SK-N-SH treated with all-trans-retinoic acid at 6 μM for 48 hours (cell line): ENCODE results near the gene CDH22.

Experiments
- ATAC-seq: fragments of 200-7000 bp; cut with Tn5 transposase; 3 replicates; pipeline ENCODE4 v1.9.1; 2020; ENCODE audit warnings: mild to moderate bottlenecking, moderate library complexity
- ARNTL ChIP-seq: fragments of 450-650 bp; formaldehyde crosslinking; IDR thresholded peaks from 2 replicates; pipeline ENCODE4 v1.5.0; 2020; ENCODE audit warnings: low read depth, mild to moderate bottlenecking, moderate library complexity, borderline replicate concordance
- BACH2 ChIP-seq: fragments of 250-450 bp; sonication (Bioruptor Pico); IDR thresholded peaks from 2 replicates; pipeline ENCODE4 v1.9.0; 2021; ENCODE audit warnings: mild to moderate bottlenecking, borderline replicate concordance
- CREB5 ChIP-seq: fragments of 250-450 bp; sonication (Bioruptor Pico); IDR thresholded peaks from 2 replicates; pipeline ENCODE4 v1.5.1; 2020; ENCODE audit warnings: low read depth, mild to moderate bottlenecking, moderate library complexity
- CSDC2 ChIP-seq: fragments of 250-450 bp; sonication (Bioruptor Pico); IDR thresholded peaks from 2 replicates; pipeline ENCODE4 v1.5.0; 2020; ENCODE audit warnings: mild to moderate bottlenecking, moderate library complexity
- CSRNP3 ChIP-seq: fragments of 250-450 bp; sonication (Bioruptor Pico); IDR thresholded peaks from 2 replicates; pipeline ENCODE4 v1.5.1; 2021; ENCODE audit warnings: mild to moderate bottlenecking, moderate library complexity
- GLIS3 ChIP-seq: fragments of 250-450 bp; sonication (Bioruptor Pico); IDR thresholded peaks from 2 replicates; pipeline ENCODE4 v1.5.0; 2020; ENCODE audit warnings: mild to moderate bottlenecking, moderate library complexity
- ISL1 ChIP-seq: fragments of 250-450 bp; sonication (Bioruptor Pico); IDR thresholded peaks from 2 replicates; pipeline ENCODE4 v2.1.2; 2022; ENCODE audit warnings: mild to moderate bottlenecking, moderate library complexity
- POU6F1 ChIP-seq: fragments of 250-450 bp; sonication (Bioruptor Pico); IDR thresholded peaks from 2 replicates; pipeline ENCODE4 v1.8.0; 2021; ENCODE audit warnings: low read depth, mild to moderate bottlenecking, moderate library complexity, borderline replicate concordance
- PPARA ChIP-seq: fragments of 250-450 bp; sonication (Bioruptor Pico); IDR thresholded peaks from 2 replicates; pipeline ENCODE4 v1.5.0; 2020; ENCODE audit warnings: mild to moderate bottlenecking, borderline replicate concordance
- RARB ChIP-seq: fragments of 250-450 bp; sonication (Bioruptor Pico); IDR thresholded peaks from 2 replicates; pipeline ENCODE4 v1.8.0; 2021; ENCODE audit warnings: mild to moderate bottlenecking, moderate library complexity
- SNAI2 ChIP-seq: fragments of 250-450 bp; sonication (Bioruptor Pico); IDR thresholded peaks from 2 replicates; pipeline ENCODE4 v1.5.0; 2020; ENCODE audit warnings: mild to moderate bottlenecking, moderate library complexity
- TCF4 ChIP-seq: fragments of 250-450 bp; sonication (Bioruptor Pico); IDR thresholded peaks from 2 replicates; pipeline ENCODE4 v1.8.0; 2021; ENCODE audit warnings: mild to moderate bottlenecking, moderate library complexity, borderline replicate concordance
- TOX ChIP-seq: fragments of 250-450 bp; sonication (Bioruptor Pico); IDR thresholded peaks from 2 replicates; pipeline ENCODE4 v1.8.0; 2021; ENCODE audit warnings: mild to moderate bottlenecking, moderate library complexity, borderline replicate concordance
- ZNF70 ChIP-seq: fragments of 450-650 bp; formaldehyde crosslinking; IDR thresholded peaks from 2 replicates; pipeline ENCODE4 v1.5.0; 2020; ENCODE audit warnings: mild to moderate bottlenecking, moderate library complexity
- ZNF8 ChIP-seq: fragments of 450-650 bp; formaldehyde crosslinking; IDR thresholded peaks from 2 replicates; pipeline ENCODE4 v1.5.0; 2020; ENCODE audit warnings: mild to moderate bottlenecking, moderate library complexity
- TF ChIP-seq, protein P1 (sequence below): fragments of 250-450 bp; sonication (Bioruptor Pico); IDR thresholded peaks from 2 replicates; pipeline ENCODE4 v1.5.0; 2020; ENCODE audit warnings: mild to moderate bottlenecking, moderate library complexity
- TF ChIP-seq, protein P2 (sequence below): fragments of 250-450 bp; sonication (Bioruptor Pico); IDR thresholded peaks from 2 replicates; pipeline ENCODE4 v1.8.0; 2020; ENCODE audit warnings: mild to moderate bottlenecking, moderate library complexity, borderline replicate concordance

CDH22 gene

DNA sequence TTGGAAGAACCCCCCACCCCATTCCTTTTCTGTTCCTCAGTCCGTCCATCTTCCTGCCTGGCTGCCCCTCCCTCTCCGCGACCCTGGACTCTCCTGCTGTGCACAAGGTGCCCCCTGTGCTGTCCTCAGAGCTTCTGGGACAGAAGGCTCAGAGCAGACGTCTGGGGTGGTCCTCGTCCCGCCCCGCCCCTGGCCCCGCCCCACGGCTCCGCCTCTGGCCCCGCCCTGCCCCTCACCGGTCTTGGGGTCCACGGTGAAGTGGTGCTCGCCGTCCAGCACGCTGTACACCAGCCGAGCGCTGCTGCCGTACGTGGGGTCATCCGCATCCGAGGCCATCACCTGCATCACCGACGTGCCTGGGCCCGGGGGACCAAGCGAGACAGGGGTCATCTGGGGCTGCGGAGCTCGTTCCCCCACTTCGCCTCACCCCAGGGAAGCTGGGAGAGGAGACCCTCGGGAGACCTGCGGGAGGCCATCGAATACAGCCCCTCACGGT is 81.0 kb downstream of the CDH22 start:
- TF ChIP-seq GLIS3 (CRISPR knock-in tag): no peak
- no peak for TF ChIP-seq TOX (CRISPR knock-in tag)
- TF ChIP-seq ZNF70 (CRISPR knock-in tag): no peak
- no peak for TF ChIP-seq CSDC2 (CRISPR knock-in tag)
- TF ChIP-seq SNAI2 (CRISPR knock-in tag): no peak
- no peak for TF ChIP-seq ZNF8
- no peak for TF ChIP-seq ARNTL (CRISPR knock-in tag)
- no peak for TF ChIP-seq ISL1
- no peak for TF ChIP-seq POU6F1 (CRISPR knock-in tag)
- TF ChIP-seq CSRNP3 (CRISPR knock-in tag): no peak
- no peak for TF ChIP-seq RARB (CRISPR knock-in tag)
- TF ChIP-seq, protein P1, sequence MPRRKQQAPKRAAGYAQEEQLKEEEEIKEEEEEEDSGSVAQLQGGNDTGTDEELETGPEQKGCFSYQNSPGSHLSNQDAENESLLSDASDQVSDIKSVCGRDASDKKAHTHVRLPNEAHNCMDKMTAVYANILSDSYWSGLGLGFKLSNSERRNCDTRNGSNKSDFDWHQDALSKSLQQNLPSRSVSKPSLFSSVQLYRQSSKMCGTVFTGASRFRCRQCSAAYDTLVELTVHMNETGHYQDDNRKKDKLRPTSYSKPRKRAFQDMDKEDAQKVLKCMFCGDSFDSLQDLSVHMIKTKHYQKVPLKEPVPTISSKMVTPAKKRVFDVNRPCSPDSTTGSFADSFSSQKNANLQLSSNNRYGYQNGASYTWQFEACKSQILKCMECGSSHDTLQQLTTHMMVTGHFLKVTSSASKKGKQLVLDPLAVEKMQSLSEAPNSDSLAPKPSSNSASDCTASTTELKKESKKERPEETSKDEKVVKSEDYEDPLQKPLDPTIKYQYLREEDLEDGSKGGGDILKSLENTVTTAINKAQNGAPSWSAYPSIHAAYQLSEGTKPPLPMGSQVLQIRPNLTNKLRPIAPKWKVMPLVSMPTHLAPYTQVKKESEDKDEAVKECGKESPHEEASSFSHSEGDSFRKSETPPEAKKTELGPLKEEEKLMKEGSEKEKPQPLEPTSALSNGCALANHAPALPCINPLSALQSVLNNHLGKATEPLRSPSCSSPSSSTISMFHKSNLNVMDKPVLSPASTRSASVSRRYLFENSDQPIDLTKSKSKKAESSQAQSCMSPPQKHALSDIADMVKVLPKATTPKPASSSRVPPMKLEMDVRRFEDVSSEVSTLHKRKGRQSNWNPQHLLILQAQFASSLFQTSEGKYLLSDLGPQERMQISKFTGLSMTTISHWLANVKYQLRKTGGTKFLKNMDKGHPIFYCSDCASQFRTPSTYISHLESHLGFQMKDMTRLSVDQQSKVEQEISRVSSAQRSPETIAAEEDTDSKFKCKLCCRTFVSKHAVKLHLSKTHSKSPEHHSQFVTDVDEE: no peak
- no peak for TF ChIP-seq TCF4 (CRISPR knock-in tag)
- TF ChIP-seq, all 23 proteins: peak for 0
- no peak for ATAC-seq

- ATAC-seq: no peak
- TF ChIP-seq CREB5 (CRISPR knock-in tag): no peak
Observed at GRCh38 chr20:46226602-46227001, 81.7 kb downstream of the CDH22 start.

- ATAC-seq: no peak
- no peak for TF ChIP-seq BACH2 (CRISPR knock-in tag)
- TF ChIP-seq, all 23 proteins: peak for 0
Observed at GRCh38 chr20:46222521-46223007, 85.7 kb downstream of the CDH22 start.

- TF ChIP-seq TOX (CRISPR knock-in tag) (no peak), CSRNP3 (CRISPR knock-in tag) (no peak), ZNF70 (CRISPR knock-in tag) (no peak), PPARA (CRISPR knock-in tag) (no peak), BACH2 (CRISPR knock-in tag) (no peak)
- TF ChIP-seq, protein P2, sequence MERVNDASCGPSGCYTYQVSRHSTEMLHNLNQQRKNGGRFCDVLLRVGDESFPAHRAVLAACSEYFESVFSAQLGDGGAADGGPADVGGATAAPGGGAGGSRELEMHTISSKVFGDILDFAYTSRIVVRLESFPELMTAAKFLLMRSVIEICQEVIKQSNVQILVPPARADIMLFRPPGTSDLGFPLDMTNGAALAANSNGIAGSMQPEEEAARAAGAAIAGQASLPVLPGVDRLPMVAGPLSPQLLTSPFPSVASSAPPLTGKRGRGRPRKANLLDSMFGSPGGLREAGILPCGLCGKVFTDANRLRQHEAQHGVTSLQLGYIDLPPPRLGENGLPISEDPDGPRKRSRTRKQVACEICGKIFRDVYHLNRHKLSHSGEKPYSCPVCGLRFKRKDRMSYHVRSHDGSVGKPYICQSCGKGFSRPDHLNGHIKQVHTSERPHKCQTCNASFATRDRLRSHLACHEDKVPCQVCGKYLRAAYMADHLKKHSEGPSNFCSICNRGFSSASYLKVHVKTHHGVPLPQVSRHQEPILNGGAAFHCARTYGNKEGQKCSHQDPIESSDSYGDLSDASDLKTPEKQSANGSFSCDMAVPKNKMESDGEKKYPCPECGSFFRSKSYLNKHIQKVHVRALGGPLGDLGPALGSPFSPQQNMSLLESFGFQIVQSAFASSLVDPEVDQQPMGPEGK (CRISPR knock-in tag): no peak
- TF ChIP-seq, all 23 proteins: peak for 0
- no peak for ATAC-seq
Observed at GRCh38 chr20:46221256-46221833, 87.0 kb downstream of the CDH22 start.
